LNCAP (cell line): ENCODE data around the gene PUSL1.

Experiments
- CTCF ChIP-seq: fragments of 450-650 bp; IDR thresholded peaks from 2 replicates; pipeline ENCODE4 v1.5.1; 2017; ENCODE audit warnings: mild to moderate bottlenecking

The PUSL1 gene

GRCh38 chr1:1334835-1335234 is 26.4 kb downstream of the PUSL1 start:
- TF ChIP-seq CTCF = no peak

- TF ChIP-seq CTCF = no peak
These were observed 26.9 kb downstream of the PUSL1 start for GRCh38 chr1:1335283-1335682.

GRCh38 chr1:1335792-1336248 is 27.4 kb downstream of the PUSL1 start:
- no peak for TF ChIP-seq CTCF

GRCh38 chr1:1336446-1336845 is 28.0 kb downstream of the PUSL1 start:
- no peak for TF ChIP-seq CTCF

- no peak for TF ChIP-seq CTCF
These were observed 28.8 kb downstream of the PUSL1 start for GRCh38 chr1:1336931-1337792.

GRCh38 chr1:1337793-1338147 is 29.4 kb downstream of the PUSL1 start:
- TF ChIP-seq CTCF = no peak

GRCh38 chr1:1338278-1338677 is 29.9 kb downstream of the PUSL1 start:
- no peak for TF ChIP-seq CTCF
